ENCODE measurements around the gene UBR3.
"Not testable (repeated sequence)": the region's sequence is repeated elsewhere in the genome, so short reads cannot be mapped to it uniquely, and the experiment has no call there.

Gene UBR3

GRCh38 chr2:169798718-169799592 lies 28.3 kb upstream of the UBR3 start, which contains the start of gene SSB:
Gene SSB, plus strand, starts transcription at chr2:169798871. Its CDS starts 2,090 bp downstream, at chr2:169800961.
- Histone ChIP-seq H3K27me3 (replicated peaks; ENCODE audit: control insufficient read depth, insufficient read depth, low read length) (no peaks in the 10 kb centered on the region), H3K9ac (ENCODE audit: low read length) (peak within 1 kb of the TSS; percentile 98), H3K9me3 (ENCODE audit: control insufficient read depth, low read length) (no peaks in the 10 kb centered on the region), H3K4me3 (ENCODE audit: low read length) (peak within 1 kb of the TSS; percentile 92), H3K36me3 (ENCODE audit: control insufficient read depth, insufficient read depth, low read length, severe bottlenecking) (peaks cover 27% of the 10 kb centered on the region), H3K4me1 (ENCODE audit: control insufficient read depth, insufficient read depth, low read length) (peaks cover 13% of the 10 kb centered on the region)
- peak; percentile 97 for DNase-seq (ENCODE audit: low read depth)

GRCh38 chr2:169803480-169803879 lies 23.8 kb upstream of the UBR3 start:
- H3K36me3 ChIP-seq (ENCODE audit: control insufficient read depth, insufficient read depth, low read length, severe bottlenecking), result peaks cover 61% of the 10 kb centered on the region
- H3K4me3 ChIP-seq (ENCODE audit: low read length), result no peak overlapping the region
- H3K9me3 ChIP-seq (ENCODE audit: control insufficient read depth, low read length), result no peaks in the 10 kb centered on the region
- no peak for DNase-seq (ENCODE audit: low read depth)
- H3K4me1 ChIP-seq (ENCODE audit: control insufficient read depth, insufficient read depth, low read length), result peaks cover 43% of the 10 kb centered on the region
- no peaks in the 10 kb centered on the region for H3K27me3 ChIP-seq (replicated peaks; ENCODE audit: control insufficient read depth, insufficient read depth, low read length)
- H3K9ac ChIP-seq (ENCODE audit: low read length), result peak overlapping the region; percentile 28

GRCh38 chr2:169806586-169806985 lies 20.7 kb upstream of the UBR3 start:
- peak overlapping the region; percentile 11 for H3K9ac ChIP-seq (ENCODE audit: low read length)
- peaks cover 46% of the 10 kb centered on the region for H3K4me1 ChIP-seq (ENCODE audit: control insufficient read depth, insufficient read depth, low read length)
- H3K9me3 ChIP-seq (ENCODE audit: control insufficient read depth, low read length), result no peaks in the 10 kb centered on the region
- H3K36me3 ChIP-seq (ENCODE audit: control insufficient read depth, insufficient read depth, low read length, severe bottlenecking), result peaks cover 82% of the 10 kb centered on the region
- no peaks in the 10 kb centered on the region for H3K27me3 ChIP-seq (replicated peaks; ENCODE audit: control insufficient read depth, insufficient read depth, low read length)
- no peak overlapping the region for H3K4me3 ChIP-seq (ENCODE audit: low read length)
- DNase-seq (ENCODE audit: low read depth), result no peak

GRCh38 chr2:169808221-169808620 lies 19.0 kb upstream of the UBR3 start:
- Histone ChIP-seq H3K4me3 (ENCODE audit: low read length) (peak overlapping the region; percentile 55), H3K36me3 (ENCODE audit: control insufficient read depth, insufficient read depth, low read length, severe bottlenecking) (peaks cover 82% of the 10 kb centered on the region), H3K9ac (ENCODE audit: low read length) (peak overlapping the region; percentile 74), H3K27me3 (replicated peaks; ENCODE audit: control insufficient read depth, insufficient read depth, low read length) (no peaks in the 10 kb centered on the region), H3K4me1 (ENCODE audit: control insufficient read depth, insufficient read depth, low read length) (peaks cover 46% of the 10 kb centered on the region), H3K9me3 (ENCODE audit: control insufficient read depth, low read length) (no peaks in the 10 kb centered on the region)
- peak; percentile 90 for DNase-seq (ENCODE audit: low read depth)

GRCh38 chr2:169815849-169816248 lies 11.4 kb upstream of the UBR3 start:
- Histone ChIP-seq H3K4me1 (ENCODE audit: control insufficient read depth, insufficient read depth, low read length) (peaks cover 28% of the 10 kb centered on the region), H3K27me3 (replicated peaks; ENCODE audit: control insufficient read depth, insufficient read depth, low read length) (no peaks in the 10 kb centered on the region), H3K9me3 (ENCODE audit: control insufficient read depth, low read length) (no peaks in the 10 kb centered on the region), H3K4me3 (ENCODE audit: low read length) (no peak overlapping the region), H3K36me3 (ENCODE audit: control insufficient read depth, insufficient read depth, low read length, severe bottlenecking) (peaks cover 59% of the 10 kb centered on the region), H3K9ac (ENCODE audit: low read length) (no peak overlapping the region)
- DNase-seq (ENCODE audit: low read depth), result peak; percentile 75

- H3K27me3 ChIP-seq (replicated peaks; ENCODE audit: control insufficient read depth, insufficient read depth, low read length); H3K9ac ChIP-seq (ENCODE audit: low read length); H3K4me3 ChIP-seq (ENCODE audit: low read length); DNase-seq (ENCODE audit: low read depth); H3K9me3 ChIP-seq (ENCODE audit: control insufficient read depth, low read length): not testable (repeated sequence)
- peaks cover 51% of the 10 kb centered on the region for H3K36me3 ChIP-seq (ENCODE audit: control insufficient read depth, insufficient read depth, low read length, severe bottlenecking)
- H3K4me1 ChIP-seq (ENCODE audit: control insufficient read depth, insufficient read depth, low read length), result peaks cover 29% of the 10 kb centered on the region
Observed at GRCh38 chr2:169816961-169817360, 10.3 kb upstream of the UBR3 start.

GRCh38 chr2:169817369-169817768 lies 9.9 kb upstream of the UBR3 start:
- DNase-seq (ENCODE audit: low read depth); H3K9me3 ChIP-seq (ENCODE audit: control insufficient read depth, low read length); H3K27me3 ChIP-seq (replicated peaks; ENCODE audit: control insufficient read depth, insufficient read depth, low read length); H3K4me3 ChIP-seq (ENCODE audit: low read length); H3K9ac ChIP-seq (ENCODE audit: low read length): not testable (repeated sequence)
- Histone ChIP-seq H3K36me3 (ENCODE audit: control insufficient read depth, insufficient read depth, low read length, severe bottlenecking) (peaks cover 47% of the 10 kb centered on the region), H3K4me1 (ENCODE audit: control insufficient read depth, insufficient read depth, low read length) (peaks cover 33% of the 10 kb centered on the region)

- Histone ChIP-seq H3K9ac (ENCODE audit: low read length) (no peak overlapping the region), H3K4me3 (ENCODE audit: low read length) (no peak overlapping the region), H3K4me1 (ENCODE audit: control insufficient read depth, insufficient read depth, low read length) (peaks cover 42% of the 10 kb centered on the region), H3K9me3 (ENCODE audit: control insufficient read depth, low read length) (no peaks in the 10 kb centered on the region), H3K27me3 (replicated peaks; ENCODE audit: control insufficient read depth, insufficient read depth, low read length) (no peaks in the 10 kb centered on the region), H3K36me3 (ENCODE audit: control insufficient read depth, insufficient read depth, low read length, severe bottlenecking) (peaks cover 39% of the 10 kb centered on the region)
- DNase-seq (ENCODE audit: low read depth), result no peak
Observed at GRCh38 chr2:169818241-169818640, 9.0 kb upstream of the UBR3 start.

GRCh38 chr2:169819106-169819505 lies 8.1 kb upstream of the UBR3 start:
- Histone ChIP-seq H3K27me3 (replicated peaks; ENCODE audit: control insufficient read depth, insufficient read depth, low read length) (no peaks in the 10 kb centered on the region), H3K9ac (ENCODE audit: low read length) (peak overlapping the region; percentile 5), H3K4me3 (ENCODE audit: low read length) (no peak overlapping the region), H3K4me1 (ENCODE audit: control insufficient read depth, insufficient read depth, low read length) (peaks cover 50% of the 10 kb centered on the region), H3K36me3 (ENCODE audit: control insufficient read depth, insufficient read depth, low read length, severe bottlenecking) (peaks cover 30% of the 10 kb centered on the region), H3K9me3 (ENCODE audit: control insufficient read depth, low read length) (no peaks in the 10 kb centered on the region)
- peak; percentile 81 for DNase-seq (ENCODE audit: low read depth)

GRCh38 chr2:169820101-169820500 lies 7.2 kb upstream of the UBR3 start:
- H3K4me3 ChIP-seq (ENCODE audit: low read length); H3K9me3 ChIP-seq (ENCODE audit: control insufficient read depth, low read length); H3K27me3 ChIP-seq (replicated peaks; ENCODE audit: control insufficient read depth, insufficient read depth, low read length): not testable (repeated sequence)
- H3K4me1 ChIP-seq (ENCODE audit: control insufficient read depth, insufficient read depth, low read length), result peaks cover 51% of the 10 kb centered on the region
- H3K9ac ChIP-seq (ENCODE audit: low read length), result peak overlapping the region; percentile 29
- peaks cover 21% of the 10 kb centered on the region for H3K36me3 ChIP-seq (ENCODE audit: control insufficient read depth, insufficient read depth, low read length, severe bottlenecking)
- DNase-seq (ENCODE audit: low read depth), result peak; percentile 60

GRCh38 chr2:169822036-169822435 lies 5.2 kb upstream of the UBR3 start:
- Histone ChIP-seq H3K27me3 (replicated peaks; ENCODE audit: control insufficient read depth, insufficient read depth, low read length) (no peaks in the 10 kb centered on the region), H3K4me3 (ENCODE audit: low read length) (peak overlapping the region; percentile 91), H3K4me1 (ENCODE audit: control insufficient read depth, insufficient read depth, low read length) (peaks cover 48% of the 10 kb centered on the region), H3K9ac (ENCODE audit: low read length) (peak overlapping the region; percentile 65), H3K36me3 (ENCODE audit: control insufficient read depth, insufficient read depth, low read length, severe bottlenecking) (peaks cover 12% of the 10 kb centered on the region), H3K9me3 (ENCODE audit: control insufficient read depth, low read length) (no peaks in the 10 kb centered on the region)
- no peak for DNase-seq (ENCODE audit: low read depth)

Measured in adipocyte (in vitro differentiated cells).